Neutrophil (primary cell): ENCODE data around the gene ZMYND10.

Experiments used
- H3K27ac ChIP-seq: fragments of 200-600 bp; sonication (generic); 2 replicates; pipeline ENCODE4 v1.5.1; 2016; ENCODE audit warnings: mild to moderate bottlenecking, moderate library complexity
- H3K27me3 ChIP-seq: fragments of 200-600 bp; sonication (generic); 2 replicates; pipeline ENCODE4 v1.6.0; 2016; ENCODE audit warnings: mild to moderate bottlenecking
- H3K36me3 ChIP-seq: fragments of 200-600 bp; sonication (generic); 2 replicates; pipeline ENCODE4 v1.5.1; 2017
- H3K4me1 ChIP-seq, 2 experiments: fragments of 200-600 bp in 1 of 2; sonication (generic) in 1 of 2; 1 replicate in 1 of 2; 2 replicates in 1 of 2; pipeline versions ENCODE4 v1.5.1 to v1.6.1; 2013 to 2016; ENCODE audit warnings: low read depth in 1 of 2, low read length in 1 of 2, mild to moderate bottlenecking in 1 of 2, moderate library complexity in 1 of 2; ENCODE audit not compliant: control insufficient read depth in 1 of 2, insufficient read depth in 1 of 2
- H3K4me3 ChIP-seq, 2 experiments: fragments of 200-600 bp in 1 of 2; sonication (generic) in 1 of 2; 1 replicate in 1 of 2; 2 replicates in 1 of 2; pipeline ENCODE4 v1.5.1; 2013 to 2016; ENCODE audit warnings: low read depth in 1 of 2, low read length in 1 of 2, mild to moderate bottlenecking in 1 of 2, moderate library complexity in 1 of 2
- H3K9me3 ChIP-seq: fragments of 200-600 bp; sonication (generic); 2 replicates; pipeline ENCODE4 v1.5.1; 2016
- TF ChIP-seq, protein P1 (sequence below): fragments of 200-600 bp; sonication (generic); IDR thresholded peaks from 2 replicates; pipeline ENCODE4 v1.5.1; 2016; ENCODE audit warnings: antibody characterized with exemption

Gene ZMYND10

DNA sequence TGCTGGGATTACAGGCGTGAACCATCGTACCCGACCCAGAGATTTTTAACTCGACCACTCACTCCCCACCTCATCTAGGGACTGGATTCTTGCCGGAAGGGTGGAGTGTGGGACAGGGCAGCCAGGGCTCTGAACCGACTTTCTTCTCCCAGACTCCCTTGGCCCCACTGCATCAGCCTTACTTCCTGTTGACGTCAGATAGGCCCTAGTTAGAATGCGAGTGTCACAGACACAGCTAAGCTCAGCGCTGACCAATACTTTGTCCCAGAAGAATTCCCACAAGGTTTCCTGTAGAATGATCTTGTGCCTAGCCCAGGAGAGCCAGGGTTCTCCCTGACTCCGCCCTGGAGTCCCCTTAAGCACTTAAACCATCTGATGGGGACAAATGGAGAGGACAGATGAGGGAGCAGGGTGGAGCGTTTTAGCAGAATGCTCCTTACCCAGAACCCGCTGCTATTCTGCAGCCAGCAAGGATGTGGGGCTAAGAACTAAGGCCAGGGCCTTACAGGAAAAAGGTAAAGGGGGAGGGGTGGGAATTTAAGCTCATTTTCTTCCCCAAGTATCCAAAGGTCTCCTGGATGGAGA lies 11.7 kb downstream of the ZMYND10 start:
- Histone ChIP-seq H3K36me3 (peaks cover 33% of the 10 kb centered on the region), H3K27me3 (no peaks in the 10 kb centered on the region), H3K4me3 (no peak overlapping the region), H3K9me3 (no peaks in the 10 kb centered on the region), H3K4me1 (peaks cover 25 to 35% of the 10 kb centered on the region in 2 experiments), H3K27ac (peak overlapping the region; percentile 46)
- TF ChIP-seq, protein P1, sequence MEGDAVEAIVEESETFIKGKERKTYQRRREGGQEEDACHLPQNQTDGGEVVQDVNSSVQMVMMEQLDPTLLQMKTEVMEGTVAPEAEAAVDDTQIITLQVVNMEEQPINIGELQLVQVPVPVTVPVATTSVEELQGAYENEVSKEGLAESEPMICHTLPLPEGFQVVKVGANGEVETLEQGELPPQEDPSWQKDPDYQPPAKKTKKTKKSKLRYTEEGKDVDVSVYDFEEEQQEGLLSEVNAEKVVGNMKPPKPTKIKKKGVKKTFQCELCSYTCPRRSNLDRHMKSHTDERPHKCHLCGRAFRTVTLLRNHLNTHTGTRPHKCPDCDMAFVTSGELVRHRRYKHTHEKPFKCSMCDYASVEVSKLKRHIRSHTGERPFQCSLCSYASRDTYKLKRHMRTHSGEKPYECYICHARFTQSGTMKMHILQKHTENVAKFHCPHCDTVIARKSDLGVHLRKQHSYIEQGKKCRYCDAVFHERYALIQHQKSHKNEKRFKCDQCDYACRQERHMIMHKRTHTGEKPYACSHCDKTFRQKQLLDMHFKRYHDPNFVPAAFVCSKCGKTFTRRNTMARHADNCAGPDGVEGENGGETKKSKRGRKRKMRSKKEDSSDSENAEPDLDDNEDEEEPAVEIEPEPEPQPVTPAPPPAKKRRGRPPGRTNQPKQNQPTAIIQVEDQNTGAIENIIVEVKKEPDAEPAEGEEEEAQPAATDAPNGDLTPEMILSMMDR = no peak

DNA sequence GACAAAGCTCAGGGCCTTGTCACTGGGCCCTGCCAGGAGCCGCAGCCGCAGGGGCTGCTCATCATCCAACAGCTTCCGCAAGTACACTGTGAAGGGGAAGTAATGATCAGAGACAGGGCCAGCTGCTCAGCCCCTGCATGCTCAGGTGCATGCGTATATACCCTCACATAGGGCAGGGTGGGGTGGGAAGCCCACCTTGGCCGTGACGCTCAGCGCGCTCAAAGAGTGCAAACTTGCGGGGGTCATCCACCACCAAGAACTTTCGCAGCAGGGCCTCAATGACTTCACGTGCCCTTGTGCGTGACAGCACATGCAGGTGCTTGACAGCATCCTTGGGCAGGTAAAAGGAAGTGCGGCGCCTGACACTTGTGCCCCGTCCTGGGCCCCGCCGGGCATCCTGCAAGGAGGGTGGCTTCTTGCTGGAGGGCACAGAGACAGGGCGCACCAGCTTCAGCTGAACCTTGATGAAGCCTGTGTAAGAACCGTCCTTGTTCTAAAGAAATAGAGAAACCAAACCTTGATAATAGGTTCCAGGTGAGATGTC lies 14.1 kb downstream of the ZMYND10 start:
- H3K4me3 ChIP-seq = no peak overlapping the region
- H3K27ac ChIP-seq = no peak overlapping the region
- H3K27me3 ChIP-seq = no peaks in the 10 kb centered on the region
- peaks cover 33% of the 10 kb centered on the region for H3K36me3 ChIP-seq
- peaks cover 22 to 35% of the 10 kb centered on the region in 2 experiments for H3K4me1 ChIP-seq
- TF ChIP-seq, protein P1 = no peak
- H3K9me3 ChIP-seq = no peaks in the 10 kb centered on the region

DNA sequence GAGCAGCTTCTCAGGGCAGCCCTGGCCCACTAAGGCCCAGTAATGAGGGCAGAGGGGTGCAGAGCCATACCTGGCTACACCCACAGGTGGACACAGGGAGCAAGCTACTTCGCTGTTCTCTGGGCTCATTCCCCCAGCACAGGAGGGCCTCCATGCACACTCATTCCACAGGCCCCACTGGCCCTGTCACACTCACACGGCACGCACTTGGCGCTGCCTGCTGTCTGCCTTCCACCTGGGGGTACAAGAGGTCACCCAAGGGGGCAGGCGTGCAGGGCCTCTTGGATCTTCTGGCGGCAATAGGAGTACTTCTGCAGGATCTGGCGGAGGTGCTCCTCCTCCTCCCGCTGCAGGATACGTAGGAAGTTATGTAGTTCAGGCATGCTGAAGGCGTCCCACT lies 15.2 kb downstream of the ZMYND10 start:
- H3K27me3 ChIP-seq = no peaks in the 10 kb centered on the region
- H3K4me1 ChIP-seq = peaks cover 29 to 38% of the 10 kb centered on the region in 2 experiments
- peaks cover 39% of the 10 kb centered on the region for H3K36me3 ChIP-seq
- H3K27ac ChIP-seq = peak overlapping the region; percentile 27
- H3K9me3 ChIP-seq = no peaks in the 10 kb centered on the region
- TF ChIP-seq, protein P1 = no peak
- H3K4me3 ChIP-seq = no peak overlapping the region

DNA sequence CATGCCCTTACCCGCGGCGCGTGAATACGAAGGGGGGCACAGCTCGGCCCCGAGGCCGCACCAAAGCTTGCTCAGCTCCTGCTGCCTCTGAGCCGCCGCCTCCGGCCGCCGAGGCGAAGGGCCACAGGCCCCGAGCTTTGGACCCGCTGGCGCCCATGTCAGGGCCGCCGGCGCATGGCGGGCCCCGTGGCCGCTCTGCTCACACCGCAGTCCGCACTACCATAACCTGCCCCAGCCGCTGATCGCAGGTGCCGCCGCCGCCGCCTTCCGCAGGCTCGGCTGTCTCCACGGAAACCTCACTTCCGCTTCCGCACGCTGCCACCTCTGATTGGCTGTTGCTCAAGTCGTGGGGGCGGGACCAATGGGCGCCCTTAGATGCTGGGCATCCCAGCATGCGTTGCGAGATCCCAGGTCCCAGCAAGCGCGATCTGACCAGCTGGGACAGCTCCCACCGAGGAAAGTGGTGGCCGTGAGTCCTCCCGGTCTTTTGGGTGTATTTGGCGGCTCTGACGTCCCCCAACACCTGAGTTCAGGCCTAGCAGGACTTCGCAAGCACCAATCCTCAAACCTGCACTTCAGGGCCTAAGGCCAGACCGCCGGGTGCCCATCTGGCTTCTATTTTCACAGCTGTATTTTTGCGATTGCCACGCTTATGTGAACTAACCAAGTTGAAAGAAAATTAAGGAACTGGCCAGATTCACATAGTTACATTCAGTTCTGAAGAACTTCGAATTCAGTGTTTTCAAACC lies 17.4 kb downstream of the ZMYND10 start, which contains the start of gene TUSC2:
TSS of gene TUSC2 (minus strand) at position 281 of the 749 bp plus-strand sequence. CDS start at position 157, 124 bp downstream.
- peaks cover 51 to 52% of the 10 kb centered on the region in 2 experiments for H3K4me1 ChIP-seq
- H3K9me3 ChIP-seq = no peaks in the 10 kb centered on the region
- peak within 1 kb of the TSS; percentile 86 for H3K27ac ChIP-seq
- peaks cover 39% of the 10 kb centered on the region for H3K36me3 ChIP-seq
- TF ChIP-seq, protein P1 = peak; percentile 68
- peak within 1 kb of the TSS; percentile 79 to 87 for H3K4me3 ChIP-seq
- no peaks in the 10 kb centered on the region for H3K27me3 ChIP-seq

DNA sequence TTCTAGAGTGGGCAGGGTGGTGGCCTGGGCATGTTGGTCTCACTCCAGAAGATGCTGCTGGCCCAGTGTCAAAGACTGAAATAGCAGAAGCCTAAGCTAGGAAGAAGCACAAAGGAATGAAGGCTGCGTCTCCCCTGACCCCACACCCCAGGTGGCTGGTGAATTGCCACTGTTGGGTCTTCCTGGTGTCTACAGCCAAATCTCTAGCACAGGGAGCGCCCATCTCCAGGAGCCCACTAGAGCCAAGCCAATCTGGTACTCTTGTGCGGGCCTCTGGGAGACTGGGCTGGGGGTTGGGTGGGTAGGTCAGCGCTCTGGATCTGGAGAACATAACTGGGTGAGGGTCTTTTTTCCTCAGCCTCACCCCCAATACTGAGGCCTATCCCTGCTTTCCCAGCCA lies 18.4 kb downstream of the ZMYND10 start:
- H3K4me1 ChIP-seq = peaks cover 61 to 62% of the 10 kb centered on the region in 2 experiments
- H3K4me3 ChIP-seq = peak overlapping the region; percentile 79 to 87
- no peaks in the 10 kb centered on the region for H3K9me3 ChIP-seq
- peak overlapping the region; percentile 86 for H3K27ac ChIP-seq
- no peaks in the 10 kb centered on the region for H3K27me3 ChIP-seq
- H3K36me3 ChIP-seq = peaks cover 37% of the 10 kb centered on the region
- TF ChIP-seq, protein P1 = no peak
